NCI-H2171 treated with DMSO at 0.1 percent for 48 hours (cell line): Measurements from ENCODE around the gene LGI4.
A peak's percentile ranks its signal among the peaks of the same experiment; 100 is the strongest.
"Not testable (repeated sequence)": the region's sequence is repeated elsewhere in the genome, so short reads cannot be mapped to it uniquely, and the experiment has no call there.

Experiments
- DNase-seq: peaks from one replicate; lab custom pipeline; 2025; lab: John Stamatoyannopoulos, UW

Gene LGI4

DNA sequence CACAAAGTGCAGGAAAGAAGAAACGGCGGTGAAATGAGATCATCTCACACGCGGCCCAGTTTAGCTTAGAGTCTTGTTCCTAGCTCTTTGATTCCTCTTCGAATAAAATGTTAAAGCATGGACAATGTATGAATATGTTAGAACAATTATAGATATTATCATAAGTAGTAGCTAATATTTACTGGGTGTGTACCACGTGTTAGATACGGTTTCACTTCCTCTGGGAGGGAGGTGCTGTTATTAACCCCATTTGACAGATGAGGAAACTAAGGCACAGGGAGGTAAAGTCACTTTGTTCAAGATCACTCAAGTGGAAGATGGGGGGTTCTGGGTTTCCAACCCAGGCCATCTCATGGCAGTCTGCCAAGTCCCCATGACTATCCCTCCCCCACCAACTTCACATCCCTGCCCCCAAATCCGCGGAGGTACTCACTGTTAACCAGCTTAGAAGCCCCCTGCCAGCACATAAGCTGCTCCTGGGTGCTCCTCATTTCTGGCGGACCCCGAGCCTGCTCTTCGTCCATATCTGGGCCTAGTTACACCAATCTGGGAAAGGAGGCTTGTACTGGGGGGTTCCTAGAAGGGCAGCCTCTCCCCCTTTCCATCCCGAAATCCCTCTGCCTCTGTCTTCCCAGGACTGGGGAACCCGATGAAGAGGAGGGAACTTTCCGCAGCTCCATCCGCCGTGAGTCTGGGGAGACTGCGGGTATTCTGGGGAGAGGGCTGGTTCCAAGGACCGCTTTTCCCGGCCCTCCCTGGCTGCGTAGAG lies 7.2 kb upstream of the LGI4 start:
- DNase-seq, result no peak

- peak; percentile 90 for DNase-seq
Observed at GRCh38 chr19:35140962-35141836, 6.3 kb upstream of the LGI4 start.

- DNase-seq, result peak; percentile 51
Observed at GRCh38 chr19:35140207-35140961, 5.5 kb upstream of the LGI4 start.

DNA sequence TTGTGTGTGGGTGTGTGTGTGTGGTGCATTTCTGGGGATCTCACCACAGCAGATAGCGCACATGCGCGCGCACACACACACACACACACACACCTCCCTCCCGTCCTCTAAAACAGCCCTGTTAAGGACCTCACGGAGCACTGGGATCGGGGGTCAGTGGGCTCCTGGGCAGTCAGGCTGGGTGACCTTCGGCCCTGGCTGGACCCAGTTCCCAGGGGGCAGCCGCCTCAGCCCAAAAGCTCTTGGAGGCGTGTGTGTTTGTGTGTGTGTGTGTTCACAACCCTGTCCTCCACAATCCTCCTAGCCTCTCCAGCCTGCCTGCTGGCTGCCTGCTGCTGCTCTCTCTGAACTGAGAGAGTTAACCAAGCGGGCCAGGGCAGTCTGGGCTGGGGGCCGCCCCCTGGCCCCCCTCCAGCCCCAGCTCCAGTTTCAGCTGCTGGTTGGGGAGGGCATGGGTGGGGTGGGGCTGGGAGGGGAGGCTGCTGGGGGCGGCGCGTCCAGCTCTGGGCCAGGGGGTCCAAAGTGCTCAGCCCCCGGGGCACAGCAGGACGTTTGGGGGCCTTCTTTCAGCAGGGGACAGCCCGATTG lies 3.5 kb upstream of the LGI4 start, which contains the start of gene FXYD1:
FXYD1 (plus strand) TSS at position 520 of the 588 bp plus-strand sequence. CDS start 1,256 bp downstream, outside the sequence.
- DNase-seq, result no peak

- no peak for DNase-seq
Observed at GRCh38 chr19:35136977-35137702, 2.3 kb upstream of the LGI4 start.

DNA sequence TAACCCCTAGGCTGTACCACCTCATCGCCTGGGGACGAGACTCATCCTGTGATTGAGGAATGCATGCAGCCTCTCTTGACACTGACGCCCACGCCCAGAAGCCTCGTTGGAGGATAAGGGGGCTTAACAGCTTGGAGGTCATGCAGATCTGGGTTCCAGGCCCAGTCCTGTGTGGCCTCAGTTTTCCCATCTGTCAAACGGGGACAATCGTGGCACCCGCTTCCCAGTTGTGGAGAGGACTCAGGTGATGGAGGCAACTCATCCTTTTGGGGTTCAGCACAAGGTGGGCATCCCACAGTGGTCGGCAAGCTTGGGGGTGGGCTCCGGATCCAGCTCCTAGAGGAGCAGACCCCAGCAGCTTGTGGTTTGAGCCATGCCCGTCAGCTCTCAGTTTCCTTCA lies 1.4 kb upstream of the LGI4 start:
- no peak for DNase-seq

- peak; percentile 55 for DNase-seq
Observed at GRCh38 chr19:35135389-35135909, 590 bp upstream of the LGI4 start.

DNA sequence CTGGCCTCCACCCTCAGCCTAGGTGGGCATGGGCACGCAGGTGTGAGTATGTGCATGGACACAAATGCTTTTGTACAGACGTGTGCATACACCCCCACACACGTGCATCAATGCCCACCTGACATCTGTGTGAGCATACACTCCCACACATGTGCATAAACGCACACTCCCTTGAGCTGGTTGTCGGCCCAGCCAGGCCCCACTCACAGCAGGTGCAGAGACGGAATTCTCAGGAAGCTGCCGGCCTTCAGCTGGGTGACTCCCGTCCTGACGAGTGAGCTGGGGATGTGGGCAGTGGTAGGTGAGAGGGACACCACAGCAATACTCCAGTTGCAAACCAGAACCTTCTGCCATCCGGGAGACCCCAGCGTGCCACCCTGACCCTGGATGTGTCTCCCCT lies 1.0 kb downstream of the LGI4 start:
- no peak for DNase-seq

GRCh38 chr19:35132254-35132653 lies 2.6 kb downstream of the LGI4 start:
- DNase-seq, result no peak

DNA sequence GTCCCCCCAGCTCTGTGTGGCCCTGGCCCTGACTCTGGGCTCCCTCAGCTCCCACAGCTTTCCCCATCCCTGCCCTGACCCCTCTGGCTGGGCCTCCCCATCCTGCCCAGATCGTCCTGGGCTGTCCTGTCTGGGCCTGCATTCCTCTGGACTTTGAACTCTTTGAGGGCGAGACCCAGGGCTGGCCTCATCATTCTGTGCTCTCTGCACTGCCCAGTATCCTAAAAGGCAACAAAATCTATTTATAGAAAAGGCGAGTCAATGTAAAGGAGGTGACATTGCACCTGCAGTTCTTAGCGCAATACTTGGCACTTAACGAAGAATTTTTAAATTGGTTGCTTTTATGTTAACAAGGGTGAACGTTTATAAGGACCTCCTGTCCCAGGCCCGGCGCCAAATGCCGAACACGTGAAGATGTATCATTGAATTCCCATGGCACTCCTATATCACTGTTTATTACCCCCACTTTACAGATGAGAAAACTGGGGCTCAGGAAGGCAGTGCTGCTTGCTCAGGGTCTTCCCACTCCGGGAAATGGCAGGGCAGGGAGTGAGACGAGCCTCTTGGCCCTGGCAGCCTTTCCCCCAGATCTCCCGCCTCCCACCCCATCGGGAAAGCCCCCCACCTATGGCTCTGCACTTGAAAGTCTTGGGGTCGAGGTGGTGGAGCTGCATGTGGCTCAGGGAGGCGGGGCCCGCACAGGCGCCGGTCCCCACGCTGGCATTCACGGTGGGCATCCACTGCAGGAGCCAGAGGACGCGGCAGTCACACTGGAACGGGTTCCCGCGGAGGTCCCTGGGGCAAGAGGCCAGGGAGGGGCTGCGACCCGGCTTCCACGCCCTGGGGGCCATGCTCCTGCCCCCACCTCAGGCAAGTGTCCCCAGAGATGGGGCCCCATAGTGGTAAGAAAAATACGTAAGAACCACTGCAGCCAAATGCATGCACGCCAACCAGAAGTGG lies 3.8 kb downstream of the LGI4 start:
- no peak for DNase-seq

DNA sequence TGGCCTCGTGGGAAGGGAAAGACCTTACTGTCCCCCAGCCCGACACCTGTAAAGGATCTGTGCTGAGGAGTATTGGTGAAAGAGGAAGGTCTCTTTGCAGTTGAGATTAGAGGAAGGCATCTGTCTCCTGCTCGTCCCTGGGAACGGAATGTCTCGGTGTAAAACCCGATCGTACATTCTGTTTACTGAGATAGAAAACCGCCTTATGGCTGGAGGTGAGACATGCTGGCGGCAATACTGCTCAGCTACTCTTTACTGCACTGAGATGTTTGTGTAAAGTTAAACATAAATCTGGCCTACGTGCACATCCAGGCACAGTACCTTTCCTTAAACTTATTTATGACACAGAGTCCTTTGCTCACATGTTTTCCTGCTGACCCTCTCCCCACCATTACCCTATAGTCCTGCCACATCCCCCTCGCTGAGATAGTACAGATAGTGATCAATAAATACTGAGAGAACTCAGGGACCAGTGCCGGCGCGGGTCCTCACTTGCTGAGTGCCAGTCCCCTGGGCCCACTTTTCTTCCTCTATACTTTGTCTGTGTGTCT lies 5.1 kb downstream of the LGI4 start:
- DNase-seq, result not testable (repeated sequence)

DNA sequence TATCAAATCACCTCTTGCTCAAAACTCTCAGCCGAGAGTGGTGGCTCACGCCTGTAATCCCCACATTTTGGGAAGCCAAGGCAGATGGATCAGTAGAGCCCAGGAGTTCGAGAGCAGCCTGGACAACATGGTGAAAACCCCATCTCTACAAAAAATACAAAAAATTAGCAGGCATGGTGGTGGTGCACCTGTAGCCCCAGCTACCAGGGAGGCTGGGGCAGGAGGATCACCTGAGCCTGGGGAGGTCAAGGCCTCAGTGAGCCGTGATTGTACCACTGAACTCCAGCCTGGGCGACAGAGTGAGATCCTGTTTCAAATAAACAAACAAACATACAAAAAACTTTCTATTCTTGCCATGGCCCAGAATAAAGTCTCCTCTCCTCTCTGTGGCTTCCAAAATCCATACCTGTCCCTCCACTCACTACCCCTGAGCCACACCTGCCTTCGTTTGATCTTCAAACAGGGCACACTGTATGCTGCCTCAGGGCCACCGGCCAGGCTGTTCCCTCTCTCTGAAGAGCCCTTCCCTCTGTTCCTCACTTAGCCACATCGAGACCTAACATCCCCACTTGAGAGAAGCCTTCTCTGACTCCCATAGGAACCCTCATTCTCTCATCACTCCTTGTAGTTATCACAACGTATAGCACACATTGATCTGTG lies 6.3 kb downstream of the LGI4 start:
- DNase-seq, result no peak

GRCh38 chr19:35127871-35128270 lies 7.0 kb downstream of the LGI4 start:
- no peak for DNase-seq

- no peak for DNase-seq
Observed at GRCh38 chr19:35126624-35126959, 8.3 kb downstream of the LGI4 start.

DNA sequence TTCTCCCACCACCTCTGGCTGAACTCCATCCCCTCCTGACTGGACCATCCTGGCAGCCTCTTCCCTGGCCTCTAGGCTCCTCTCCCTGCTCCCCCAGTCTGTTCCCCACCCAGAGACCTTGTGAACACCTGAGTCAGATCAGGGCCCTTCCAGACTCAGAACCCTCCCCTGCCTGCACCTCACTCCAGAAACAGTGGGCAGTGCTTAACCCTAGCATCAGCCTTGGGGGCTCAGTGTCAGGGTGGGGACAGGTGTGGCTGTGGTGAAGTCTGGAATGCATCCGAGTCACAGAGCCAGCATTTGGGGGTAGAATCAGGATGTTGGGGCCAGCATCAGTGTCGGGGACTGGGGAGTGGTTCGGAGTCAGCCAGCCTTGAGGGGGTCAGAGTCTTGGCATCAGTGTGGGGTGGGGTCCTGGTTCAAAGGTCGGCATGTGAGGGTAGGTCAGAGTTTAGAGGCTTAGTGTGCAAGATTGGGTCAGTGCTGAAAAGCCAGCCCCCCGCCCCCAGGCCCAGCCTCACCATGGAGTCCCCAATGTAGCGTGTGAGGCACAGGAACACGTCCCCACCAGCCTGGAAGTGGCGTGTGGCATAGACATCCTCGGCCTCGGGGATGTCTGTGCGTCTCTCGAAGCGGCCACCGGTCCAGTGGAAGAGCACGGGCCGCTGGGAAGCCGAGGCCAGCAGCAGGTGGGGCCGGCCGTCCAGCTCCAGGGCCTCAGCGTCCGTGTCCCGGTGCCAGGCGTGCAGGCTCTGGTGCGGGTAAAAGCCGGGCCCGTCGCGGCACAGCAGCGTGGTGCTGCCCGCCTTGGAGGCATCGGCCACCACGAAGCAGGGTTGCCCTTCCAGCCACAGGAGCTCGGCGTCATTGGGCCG lies 8.9 kb downstream of the LGI4 start:
- DNase-seq, result no peak

DNA sequence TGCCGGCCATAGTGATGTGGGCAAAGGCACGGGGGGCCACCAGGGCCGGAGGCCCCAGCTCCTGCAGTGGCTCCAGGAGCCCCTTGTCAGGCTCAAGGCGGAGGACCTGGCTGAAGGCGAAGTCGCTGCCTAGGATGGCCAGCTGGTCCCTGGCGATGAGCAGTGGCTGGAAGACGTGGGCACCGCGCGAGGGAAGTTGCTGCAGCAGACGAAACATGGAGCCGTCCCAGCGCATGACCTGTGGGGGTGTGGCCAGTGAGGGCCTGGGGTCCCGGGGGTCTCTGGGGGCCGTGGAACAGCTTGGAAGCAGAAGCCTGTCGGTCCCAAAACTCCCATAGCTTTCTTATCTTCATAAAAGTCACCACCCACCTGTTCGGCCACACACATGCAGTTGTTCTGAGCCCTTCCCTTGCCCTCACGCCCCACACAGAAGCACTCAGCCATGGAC lies 9.6 kb downstream of the LGI4 start:
- DNase-seq, result no peak

GRCh38 chr19:35124098-35125060 lies 10.5 kb downstream of the LGI4 start:
- DNase-seq, result peak; percentile 93
